ENCODE data around the gene DIS3L2.

DIS3L2 gene

DNA sequence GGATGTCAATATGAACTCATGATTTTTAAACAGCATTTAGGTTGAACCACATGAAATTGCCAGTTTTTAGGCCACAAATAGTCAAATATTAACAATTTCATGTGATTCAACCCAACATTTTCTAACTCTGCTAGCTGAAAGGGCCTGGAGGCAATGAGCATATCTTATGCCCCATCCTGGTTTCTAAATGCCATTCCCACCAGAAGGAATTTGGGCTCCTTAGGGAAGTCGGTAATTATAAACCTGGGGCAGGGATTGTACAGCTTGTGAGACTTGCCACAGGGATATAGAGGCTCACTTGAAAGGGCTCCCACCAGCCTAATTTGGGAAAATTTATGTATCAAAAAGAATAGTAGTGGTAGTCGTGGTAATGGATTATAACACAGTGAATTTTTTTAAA, 238.7 kb downstream of the DIS3L2 start:
- no peak for DNase-seq

DNA sequence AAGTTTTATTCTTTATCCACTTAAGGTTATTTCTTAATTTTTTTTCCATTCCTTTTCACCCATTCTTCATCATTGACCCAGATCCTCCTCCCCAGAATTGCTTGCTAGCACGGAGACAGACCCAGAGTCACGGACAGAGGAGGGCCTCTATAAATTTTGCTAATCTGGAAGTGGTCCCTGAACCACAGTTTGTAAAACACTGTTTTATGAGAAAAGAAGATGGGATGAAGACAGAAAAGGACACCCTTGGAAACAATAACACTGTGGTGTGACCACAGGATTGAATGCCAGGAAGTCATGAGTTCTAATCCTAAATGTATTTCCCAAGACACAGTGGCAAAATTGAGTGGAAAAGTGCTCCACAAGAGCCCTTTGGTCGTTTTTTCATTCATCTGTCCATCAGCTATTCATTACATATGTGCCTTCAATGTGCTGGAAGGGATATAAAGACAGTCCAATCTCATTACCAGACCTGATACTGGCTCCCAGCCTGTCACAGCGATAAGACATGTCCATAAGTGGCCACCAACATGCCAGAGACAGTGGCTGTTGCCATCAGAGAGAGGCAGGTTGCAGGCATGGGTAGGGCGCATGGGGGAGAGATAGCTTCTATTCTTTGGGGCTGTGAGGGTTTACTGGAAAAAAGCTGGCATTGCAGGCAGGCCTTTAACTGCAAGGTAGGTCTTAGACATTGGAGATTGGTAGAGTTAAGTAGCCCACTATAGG, 241.8 kb downstream of the DIS3L2 start:
- no peak for DNase-seq

DNA sequence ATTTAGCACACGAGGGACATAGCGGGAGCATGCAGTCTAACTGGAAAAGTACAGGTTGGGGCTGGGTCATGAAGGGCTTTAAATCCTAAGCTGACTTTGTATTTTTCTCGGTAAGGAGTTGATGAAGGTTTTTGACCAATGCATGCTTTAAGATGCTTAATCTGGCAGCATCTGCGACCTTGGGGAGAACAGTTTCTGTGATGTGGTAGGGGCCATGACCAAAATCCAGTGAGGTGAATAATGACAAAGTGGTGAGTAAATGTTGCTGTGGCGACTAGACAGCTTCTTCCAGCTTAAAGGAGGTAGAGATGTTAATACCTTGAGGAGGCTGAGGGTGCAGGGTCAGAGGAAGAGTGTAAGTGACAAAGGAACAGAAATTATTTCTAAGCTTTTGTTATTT, 242.4 kb downstream of the DIS3L2 start:
- DNase-seq = no peak

DNA sequence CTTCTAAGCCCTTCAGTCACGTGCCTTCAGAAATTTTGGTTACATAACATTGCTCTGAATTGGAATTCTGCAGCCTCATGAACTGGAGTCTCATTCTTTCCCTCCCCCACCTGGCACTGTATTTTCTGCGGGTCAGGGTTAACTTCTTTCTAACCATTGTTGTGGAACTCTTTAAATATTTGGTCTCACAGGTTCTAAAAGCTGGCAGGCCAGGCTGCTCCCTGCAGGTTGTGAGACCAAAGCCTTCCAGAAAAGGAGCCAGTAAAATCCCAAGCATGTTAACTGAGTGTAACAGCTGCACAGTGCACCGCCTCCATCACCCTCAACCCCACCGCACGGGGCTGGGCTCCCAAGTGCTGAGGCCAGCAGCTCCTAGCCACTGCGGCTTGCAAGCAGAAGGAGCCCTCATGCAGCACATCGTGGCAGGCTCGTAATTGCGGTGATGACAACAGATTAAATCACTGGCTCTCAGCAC, 243.0 kb downstream of the DIS3L2 start:
- no peak for DNase-seq

DNA sequence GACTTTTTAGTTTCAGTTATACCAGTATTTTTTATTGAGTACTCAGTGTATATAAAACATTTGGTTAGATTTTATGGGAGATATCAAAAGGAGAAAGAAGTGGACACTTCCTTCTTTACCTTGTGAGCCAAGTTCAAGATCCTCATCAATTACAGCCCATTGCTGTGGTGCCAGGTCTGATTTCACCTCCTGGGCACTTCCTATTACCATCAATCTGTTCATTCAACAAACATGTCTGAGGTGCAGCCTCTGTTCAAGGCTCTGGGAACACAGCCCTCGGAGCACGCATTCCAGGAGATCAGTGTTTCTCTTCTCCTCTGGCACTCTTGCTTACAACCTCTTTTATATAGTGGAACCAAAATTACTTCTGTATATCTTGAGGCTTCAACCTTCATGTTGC, 245.7 kb downstream of the DIS3L2 start:
- DNase-seq = no peak

DNA sequence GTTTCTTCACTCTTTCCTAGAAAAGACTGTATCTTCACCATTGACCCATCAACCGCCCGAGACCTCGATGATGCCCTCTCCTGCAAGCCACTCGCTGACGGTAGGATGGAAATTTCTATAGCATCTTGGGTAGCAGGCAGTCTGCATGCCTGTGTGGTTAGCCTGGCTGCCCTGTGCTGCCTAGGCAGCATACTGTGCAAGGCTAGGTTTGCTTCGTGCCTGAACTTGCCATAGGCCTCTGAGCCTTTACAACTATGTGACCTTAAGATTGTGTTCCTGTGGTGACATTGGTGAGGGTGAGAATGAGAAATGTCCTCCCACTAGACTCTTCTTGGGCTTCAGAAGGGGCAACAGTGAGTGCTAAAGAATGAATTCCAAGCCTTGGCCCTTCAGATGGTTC, 248.8 kb downstream of the DIS3L2 start:
- DNase-seq = no peak

GRCh38 chr2:232211743-232212686, 250.5 kb downstream of the DIS3L2 start:
- no peak for DNase-seq

GRCh38 chr2:232213176-232213575, 251.7 kb downstream of the DIS3L2 start:
- no peak for DNase-seq

GRCh38 chr2:232214053-232214452, 252.5 kb downstream of the DIS3L2 start:
- no peak for DNase-seq

DNA sequence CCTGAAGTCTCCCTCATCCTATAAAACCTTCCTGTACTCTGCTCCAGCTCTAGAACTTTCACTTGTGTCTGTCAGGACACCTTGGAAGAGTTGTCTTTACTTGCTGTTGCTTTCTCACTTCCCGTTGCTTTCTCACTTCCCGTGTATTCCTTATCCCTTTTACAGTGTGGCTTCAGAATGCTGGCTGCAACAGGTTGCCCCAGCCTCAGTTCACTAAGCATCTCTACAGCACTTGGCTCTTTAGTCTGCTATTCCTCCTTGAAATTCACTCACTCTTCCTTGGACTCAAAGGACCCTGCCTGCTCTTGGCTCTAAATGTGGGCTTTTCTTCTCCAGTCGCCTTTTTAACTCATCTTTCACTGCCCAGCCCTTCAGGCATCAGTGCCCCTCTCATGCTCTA, 254.5 kb downstream of the DIS3L2 start:
- DNase-seq = no peak

DNA sequence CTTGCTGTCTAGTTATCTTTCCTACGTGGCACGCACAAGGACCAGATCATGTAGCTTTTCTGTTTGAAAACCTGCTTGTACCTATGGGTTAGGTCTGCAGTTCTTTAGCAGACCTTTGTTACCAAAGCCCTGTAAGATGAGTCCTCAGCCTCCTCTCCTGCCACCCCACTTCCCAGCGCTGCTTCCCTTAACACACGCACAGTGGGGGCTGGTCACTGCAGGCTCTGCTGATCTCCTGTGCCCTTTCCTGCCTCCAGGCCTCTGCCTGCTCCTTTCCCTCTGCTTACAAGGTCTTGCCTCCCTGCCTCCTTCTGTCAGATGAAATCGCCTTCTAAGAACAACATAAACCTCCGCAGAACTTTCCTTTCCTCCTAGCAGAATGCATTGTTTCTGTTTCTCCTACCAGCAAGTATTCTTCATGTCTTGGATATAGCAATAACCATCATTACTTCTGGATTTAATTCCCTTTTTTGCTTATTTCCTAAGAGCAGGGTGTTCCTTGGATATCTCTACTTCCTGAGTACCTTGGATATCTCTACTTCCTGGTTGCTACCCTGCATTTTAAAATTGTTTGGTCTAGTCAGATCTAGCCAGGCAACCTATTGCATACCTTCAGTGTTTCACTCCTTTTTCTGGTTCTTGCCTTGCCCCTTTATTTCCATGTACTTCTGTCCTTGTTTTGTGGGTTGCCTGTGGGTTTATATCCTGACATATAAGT, 257.4 kb downstream of the DIS3L2 start:
- no peak for DNase-seq

GRCh38 chr2:232219496-232219870, 258.0 kb downstream of the DIS3L2 start:
- no peak for DNase-seq

DNA sequence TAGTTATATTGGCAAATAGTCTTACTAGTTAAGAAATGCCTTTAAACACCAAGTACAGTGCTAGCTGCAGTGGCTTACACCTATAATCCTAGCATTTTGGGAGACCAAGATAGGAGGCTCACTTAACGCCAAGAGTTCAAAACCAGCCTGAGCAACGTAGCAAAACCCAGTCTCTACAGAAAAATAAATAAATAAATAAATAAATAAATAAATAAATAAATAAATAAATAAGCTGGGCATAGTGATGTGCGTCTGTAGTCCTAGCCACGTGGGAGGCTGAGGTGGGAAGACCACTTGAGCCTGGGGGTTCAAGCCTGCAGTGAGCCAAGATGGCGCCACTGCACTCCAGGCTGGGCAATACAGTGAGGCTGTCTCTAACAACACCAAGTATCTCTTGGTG, 258.4 kb downstream of the DIS3L2 start:
- no peak for DNase-seq

GRCh38 chr2:232225429-232225828, 263.9 kb downstream of the DIS3L2 start:
- no peak for DNase-seq

DNA sequence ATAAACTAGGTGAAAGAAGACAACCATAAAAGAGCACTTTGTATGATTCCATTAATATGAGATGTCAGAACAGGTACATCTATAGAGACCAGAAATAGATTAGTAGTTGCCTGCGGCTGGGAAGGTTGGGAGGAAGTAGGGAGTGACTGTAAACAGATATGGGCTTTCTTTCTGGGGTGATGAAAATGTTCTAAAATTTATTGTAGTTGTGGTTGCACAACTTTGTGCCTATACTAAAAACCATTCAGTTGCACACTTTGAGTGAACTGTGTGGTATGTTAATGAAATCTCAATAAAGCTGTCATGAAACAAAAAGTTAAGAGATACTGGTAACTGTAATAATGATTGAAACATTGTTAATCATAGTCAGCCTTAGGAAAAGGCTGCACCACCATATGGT, 264.4 kb downstream of the DIS3L2 start:
- no peak for DNase-seq

GRCh38 chr2:232228332-232228731, 266.8 kb downstream of the DIS3L2 start:
- DNase-seq = no peak

- DNase-seq = no peak
Observed at GRCh38 chr2:232228971-232229894, 267.7 kb downstream of the DIS3L2 start.

DNA sequence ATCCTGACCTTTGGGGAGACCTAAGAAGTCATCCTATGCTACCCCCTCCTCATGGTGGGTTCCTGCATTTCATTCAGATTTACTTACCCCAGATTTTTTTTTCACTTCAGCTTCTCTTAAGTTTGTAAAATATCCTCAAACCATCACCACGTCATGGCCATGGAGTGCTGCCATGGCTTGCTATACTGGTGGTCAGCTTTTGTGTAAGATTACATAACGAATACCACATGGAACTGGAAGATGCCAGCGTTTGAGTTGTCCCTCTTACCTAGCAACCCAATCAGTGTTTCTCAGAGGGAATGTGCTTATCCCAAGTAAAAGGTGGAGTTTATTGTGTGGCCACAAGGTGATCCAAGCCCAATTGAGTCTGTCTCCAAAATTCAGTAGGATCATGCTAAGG, 268.4 kb downstream of the DIS3L2 start:
- no peak for DNase-seq

DNA sequence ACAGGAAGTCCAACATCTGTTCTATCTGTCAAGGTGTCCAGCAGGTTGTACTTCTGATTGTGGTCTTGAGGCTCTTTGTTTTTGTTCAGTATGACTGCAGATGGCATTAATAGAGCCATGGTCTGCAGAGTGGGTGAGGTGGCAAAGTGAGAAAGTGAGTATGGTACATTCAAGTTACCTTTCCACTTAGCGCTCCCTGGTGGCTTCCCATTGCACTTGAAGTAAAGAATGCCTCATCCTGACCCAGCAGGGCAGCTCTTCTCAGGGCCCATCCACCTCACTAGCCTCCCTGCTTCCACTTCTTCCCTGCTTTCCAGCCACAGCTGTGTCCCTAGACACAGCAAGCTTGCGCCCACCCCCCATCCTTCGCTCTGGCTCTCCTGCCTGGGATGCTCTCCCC, 269.0 kb downstream of the DIS3L2 start:
- DNase-seq = no peak

DNA sequence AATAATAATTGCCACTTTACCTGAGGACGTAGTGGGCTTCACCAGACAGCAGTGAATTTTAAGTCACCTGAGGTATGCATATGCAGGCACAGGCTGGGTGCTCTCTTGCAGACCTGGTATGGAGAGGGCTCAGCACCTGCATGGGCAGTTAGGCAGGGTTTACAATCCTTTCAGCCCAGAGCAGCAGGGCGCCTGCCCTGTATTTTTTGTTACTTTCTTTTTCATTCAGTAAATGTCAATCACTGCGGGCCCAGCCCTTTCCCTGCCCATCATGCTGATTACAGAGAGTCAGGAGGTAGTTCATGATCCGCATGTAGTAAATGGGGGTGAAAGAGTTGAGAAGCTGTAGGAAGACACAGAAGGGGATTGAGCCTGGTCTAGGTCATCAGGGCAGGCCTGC, 270.0 kb downstream of the DIS3L2 start:
- no peak for DNase-seq

- DNase-seq = no peak
Observed at GRCh38 chr2:232232915-232233314, 271.4 kb downstream of the DIS3L2 start.

DNA sequence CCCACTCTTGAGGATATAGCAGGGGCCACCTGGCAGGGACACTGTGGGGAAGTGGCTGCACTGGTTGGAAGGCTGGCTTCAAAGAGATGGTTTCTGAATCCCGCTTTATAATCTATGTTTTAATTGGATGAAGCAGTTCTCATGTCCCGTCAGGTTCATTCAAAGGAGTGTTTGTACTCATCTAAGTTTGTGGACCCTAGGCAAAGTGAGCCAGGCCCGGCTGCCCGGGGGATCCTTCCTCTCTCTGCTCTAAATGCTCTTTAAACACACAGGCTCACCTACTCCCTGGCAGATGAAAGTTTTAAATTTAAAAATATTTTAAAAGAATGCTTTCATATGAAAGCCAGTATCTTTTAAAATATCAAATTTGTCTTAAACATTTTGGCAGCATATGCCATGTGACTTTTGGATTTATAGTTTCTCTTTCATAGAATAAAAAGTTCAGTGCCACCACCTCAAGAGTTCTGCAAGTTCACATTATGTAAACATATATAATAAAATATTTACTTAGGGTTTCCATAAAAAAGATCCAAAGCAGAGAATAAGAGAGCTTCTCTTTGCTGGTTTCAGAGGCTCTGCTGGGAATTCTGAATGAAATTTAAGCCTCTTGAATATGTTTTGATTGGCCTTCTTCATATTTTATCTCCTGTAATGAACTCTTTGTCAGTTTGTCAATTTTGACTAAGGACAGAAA, 273.6 kb downstream of the DIS3L2 start:
- no peak for DNase-seq

Data from NCI-H2029 treated with DMSO at 0.1 percent for 48 hours (cell line).